ENCODE measurements around the gene HMSD.

HMSD gene

DNA sequence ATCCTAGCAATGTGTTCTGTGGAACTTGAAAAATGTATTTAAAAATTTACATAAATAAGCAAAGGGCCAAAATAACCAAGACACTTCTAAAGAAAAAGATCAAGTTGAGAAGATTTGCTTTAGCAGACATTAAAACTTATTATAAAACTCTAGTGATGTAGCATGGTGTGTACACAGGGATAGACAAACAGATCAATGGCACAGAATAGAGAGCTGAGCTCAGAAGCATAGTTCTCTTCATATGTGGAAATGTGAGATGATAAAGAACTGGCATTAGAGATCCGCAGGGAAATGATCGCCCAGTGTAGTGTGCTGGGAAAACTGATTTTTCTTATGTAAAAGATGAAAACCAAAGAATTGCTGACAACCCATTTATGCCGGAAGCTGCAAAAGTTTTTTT is 60.2 kb downstream of the HMSD start:
- DNase-seq = no peak
- H2AK5ac ChIP-seq (ENCODE audit: low read length, severe bottlenecking) = no peak overlapping the region
- H4K8ac ChIP-seq (ENCODE audit: low read length) = no peak overlapping the region
- H3K4me2 ChIP-seq (ENCODE audit: low read length, poor library complexity, severe bottlenecking) = no peak overlapping the region
- H2BK5ac ChIP-seq (ENCODE audit: low read depth, low read length, poor library complexity, severe bottlenecking) = no peak overlapping the region
- H2BK15ac ChIP-seq (ENCODE audit: low read depth, poor library complexity, severe bottlenecking) = no peak overlapping the region
- H3K9me3 ChIP-seq (ENCODE audit: control insufficient read depth, low read length) = peaks cover 5% of the 10 kb centered on the region
- no peaks in the 10 kb centered on the region for H3K36me3 ChIP-seq (ENCODE audit: control insufficient read depth in 1 of 2, insufficient read depth in 2 of 2, low read depth in 1 of 2, low read length in 2 of 2)
- no peak overlapping the region for H3K18ac ChIP-seq (ENCODE audit: low read depth in 1 of 2, low read length in 2 of 2)
- WGBS = over 99% methylated on average over 3 of the region's 3 CpGs
- no peak overlapping the region for H3K23ac ChIP-seq (ENCODE audit: low read length in 2 of 2)
- no peaks in the 10 kb centered on the region for H3K27me3 ChIP-seq (ENCODE audit: control insufficient read depth in 1 of 2, insufficient read depth in 1 of 2, low read length in 2 of 2)
- no peak overlapping the region for H2BK120ac ChIP-seq (ENCODE audit: low read depth, low read length)
- no peak overlapping the region for H3K4me3 ChIP-seq (ENCODE audit: insufficient read depth in 1 of 2, low read depth in 1 of 2, low read length in 2 of 2)
- H2BK12ac ChIP-seq (ENCODE audit: low read length in 2 of 2) = no peak overlapping the region
- H3K9ac ChIP-seq (ENCODE audit: low read length) = no peak overlapping the region
- H4K91ac ChIP-seq (ENCODE audit: low read length) = no peak overlapping the region
- no peak overlapping the region for H3K14ac ChIP-seq (ENCODE audit: low read length in 2 of 2)
- H3K27ac ChIP-seq (ENCODE audit: low read length, poor library complexity, severe bottlenecking) = no peak overlapping the region
- H2AFZ ChIP-seq (ENCODE audit: low read depth, low read length) = no peak overlapping the region
- H3K4me1 ChIP-seq (ENCODE audit: control insufficient read depth, insufficient read depth, low read depth, low read length) = no peaks in the 10 kb centered on the region
- H3K4ac ChIP-seq (ENCODE audit: low read depth in 1 of 2, low read length in 2 of 2) = no peak overlapping the region
- no peaks in the 10 kb centered on the region for H3K79me1 ChIP-seq (replicated peaks; ENCODE audit: low read length, poor library complexity, severe bottlenecking)
